GM21786 (cell line): ENCODE results near the gene PROCA1.
"Not testable (repeated sequence)": the region's sequence is repeated elsewhere in the genome, so short reads cannot be mapped to it uniquely, and the experiment has no call there.

Experiments used
- ATAC-seq: cut with Tn5 transposase; IDR thresholded peaks from one replicate; pipeline ENCODE4 v1.9.1; 2021; ENCODE audit not compliant: unreplicated experiment

Gene PROCA1

GRCh38 chr17:28725660-28726225 lies 14.1 kb upstream of the PROCA1 start:
- ATAC-seq: no peak

DNA sequence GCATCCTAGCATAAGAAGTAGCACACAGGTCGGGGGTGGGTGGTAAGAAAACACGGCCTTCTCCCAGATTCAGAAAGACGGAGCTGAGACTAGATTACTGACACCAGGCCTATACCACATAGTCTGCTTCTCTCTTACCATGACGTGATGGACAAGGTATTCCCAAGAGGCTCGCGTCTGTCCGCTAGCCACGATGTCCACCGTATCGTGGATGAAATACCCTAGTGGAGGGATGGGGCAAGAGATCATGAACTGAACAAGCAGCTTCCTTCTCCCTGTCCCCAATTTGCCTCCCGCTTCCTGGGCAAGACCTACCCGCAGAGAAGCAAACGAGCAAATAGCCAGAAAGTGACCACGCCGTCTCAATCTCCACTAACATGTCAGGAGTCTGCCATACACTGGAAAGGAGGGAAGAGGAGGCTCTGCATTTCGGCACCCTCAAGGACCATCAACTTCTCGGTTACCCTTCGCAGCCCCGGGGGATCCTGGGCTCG lies 13.5 kb upstream of the PROCA1 start:
- ATAC-seq: no peak

DNA sequence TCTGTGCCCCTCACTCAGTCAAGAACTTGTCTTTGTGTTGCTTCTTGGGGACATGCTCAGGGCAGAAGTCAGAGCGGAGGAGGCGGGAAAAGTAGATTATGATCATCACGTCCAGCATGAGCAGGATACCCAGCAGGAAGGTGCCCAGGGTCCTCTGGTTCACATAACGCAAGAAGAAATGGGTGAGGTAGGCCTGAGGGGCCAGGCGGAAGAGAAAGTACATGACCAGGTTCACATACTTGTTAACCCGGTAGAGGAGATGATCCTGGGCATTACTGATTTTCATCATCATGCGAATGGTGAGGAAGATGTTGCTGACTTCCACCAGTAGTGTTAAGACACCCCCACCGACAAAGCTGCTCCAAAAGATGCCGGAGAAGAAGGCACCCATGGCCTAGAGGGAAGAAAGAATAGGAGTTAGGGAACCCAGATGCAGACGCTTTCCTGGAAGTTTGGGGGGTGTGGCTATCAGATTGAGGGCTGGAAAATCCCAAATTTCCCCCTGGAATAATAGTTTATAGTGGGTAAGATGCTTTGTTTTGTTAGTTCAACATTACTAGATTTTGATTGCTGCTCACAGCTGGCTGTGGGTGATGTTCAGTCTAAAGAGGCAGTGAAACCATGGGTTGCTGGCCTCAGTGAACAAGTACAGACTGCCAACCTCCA lies 12.9 kb upstream of the PROCA1 start:
- ATAC-seq: no peak

- ATAC-seq: not testable (repeated sequence)
Observed at GRCh38 chr17:28723836-28724499, 12.3 kb upstream of the PROCA1 start.

DNA sequence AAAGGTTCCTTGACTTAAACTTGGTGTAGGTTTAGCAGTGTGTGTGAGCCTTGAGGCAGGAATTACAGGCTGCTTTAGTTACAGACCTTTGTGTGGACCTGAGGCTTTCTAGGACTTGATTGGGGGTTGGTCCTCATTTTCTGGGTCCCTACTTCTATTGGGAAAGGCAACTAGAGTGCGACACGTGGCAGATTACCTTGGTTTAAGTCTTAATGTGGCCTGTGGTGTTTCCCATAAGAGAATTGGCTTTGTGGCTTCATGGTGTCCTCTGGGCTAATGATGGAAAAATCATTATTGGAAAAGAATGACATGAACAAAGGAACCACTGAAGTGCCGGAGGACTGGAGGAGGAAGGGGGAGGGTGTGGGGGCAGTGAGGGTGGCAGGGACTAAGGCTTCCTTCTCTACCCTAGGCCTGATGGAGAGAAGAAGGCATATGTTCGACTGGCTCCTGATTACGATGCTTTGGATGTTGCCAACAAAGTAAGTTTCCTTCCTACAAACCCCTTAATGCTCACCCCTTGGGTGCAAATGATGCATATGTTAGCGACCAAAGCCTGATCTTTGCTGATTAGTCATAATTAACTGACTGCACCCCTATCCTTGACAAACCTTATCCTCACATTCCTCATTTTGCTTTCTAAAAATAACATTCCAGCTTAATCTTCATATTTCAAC lies 11.6 kb upstream of the PROCA1 start:
- ATAC-seq: no peak

DNA sequence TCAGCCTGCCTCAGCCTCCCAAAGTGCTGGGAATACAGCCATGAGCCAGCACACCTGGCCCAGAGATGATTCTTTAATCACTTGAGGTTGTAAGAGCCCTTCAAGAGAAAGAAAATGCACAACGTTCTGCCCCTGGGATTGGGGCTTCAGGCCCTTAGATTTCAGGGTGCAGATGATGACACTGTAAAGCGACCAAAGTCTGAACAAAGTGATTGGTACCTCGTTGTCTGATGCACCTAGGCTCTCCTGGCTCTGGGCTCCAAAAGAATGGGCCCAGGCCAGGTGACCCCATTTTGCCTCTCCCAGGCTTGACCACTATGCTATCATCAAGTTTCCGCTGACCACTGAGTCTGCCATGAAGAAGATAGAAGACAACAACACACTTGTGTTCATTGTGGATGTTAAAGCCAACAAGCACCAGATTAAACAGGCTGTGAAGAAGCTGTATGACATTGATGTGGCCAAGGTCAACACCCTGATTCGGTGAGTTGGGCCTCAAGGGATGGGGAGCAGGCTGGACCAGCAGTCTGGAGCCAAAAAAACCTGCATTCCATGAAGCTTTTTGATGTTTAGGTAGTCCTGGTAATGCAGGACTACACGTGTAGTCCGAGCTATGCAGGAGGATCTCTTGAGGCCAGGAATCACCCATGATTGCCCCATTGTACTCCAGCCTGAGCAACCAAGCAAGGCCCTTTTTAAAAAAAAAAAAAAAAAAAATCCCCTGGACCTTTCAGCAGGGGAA lies 10.9 kb upstream of the PROCA1 start:
- no peak for ATAC-seq

DNA sequence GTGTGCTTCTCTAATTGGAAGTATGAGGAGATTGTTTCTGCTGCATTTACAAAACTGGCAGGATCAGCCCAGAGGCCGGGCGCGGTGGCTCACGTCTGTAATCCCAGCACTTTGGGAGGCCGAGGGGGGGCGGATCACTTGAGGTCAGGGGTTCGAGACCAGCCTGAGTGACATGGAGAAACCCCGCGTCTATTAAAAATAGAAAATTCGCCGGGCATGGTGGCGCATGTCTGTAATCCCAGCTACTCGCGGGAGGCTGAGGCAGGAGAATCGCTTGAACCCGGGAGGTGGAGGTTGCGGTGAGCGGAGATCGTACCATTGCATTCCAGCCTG lies 9.3 kb upstream of the PROCA1 start:
- ATAC-seq: not testable (repeated sequence)

- ATAC-seq: no peak
Observed at GRCh38 chr17:28720247-28720996, 8.7 kb upstream of the PROCA1 start.

- no peak for ATAC-seq
Observed at GRCh38 chr17:28719021-28719433, 7.3 kb upstream of the PROCA1 start.

DNA sequence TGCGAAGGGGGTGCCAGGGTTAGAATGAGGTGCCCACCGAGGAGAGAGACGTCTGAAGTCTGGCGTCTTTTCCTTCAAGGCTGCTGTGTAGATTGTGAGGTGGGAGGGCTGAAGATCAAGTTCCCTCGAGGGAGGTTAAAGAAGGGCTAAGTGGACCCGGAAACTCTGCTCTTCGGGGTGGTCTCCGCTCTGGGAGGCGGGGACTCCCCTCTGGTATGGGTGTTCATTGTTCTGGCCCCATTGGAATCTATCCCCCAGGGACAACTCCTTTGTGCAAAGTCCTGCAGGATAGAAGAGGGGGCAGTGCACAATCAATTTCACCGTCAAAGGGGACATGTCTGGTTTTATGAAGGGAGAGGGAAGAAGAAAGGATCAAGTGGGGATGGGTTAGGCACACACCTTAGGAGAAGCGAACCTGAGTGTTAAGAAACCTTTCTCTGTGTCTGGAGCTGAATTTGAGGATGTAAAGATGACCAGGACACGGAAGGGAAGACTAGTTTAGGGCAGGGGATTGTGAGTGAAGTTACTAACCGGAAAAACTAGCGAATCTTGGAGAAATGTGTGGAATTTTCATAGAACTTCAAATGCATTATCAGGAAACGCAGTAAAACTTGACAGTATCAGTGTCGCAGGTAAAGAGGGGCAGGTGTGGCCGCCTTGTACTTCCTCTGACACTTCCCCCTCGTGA lies 6.8 kb upstream of the PROCA1 start:
- ATAC-seq: no peak

DNA sequence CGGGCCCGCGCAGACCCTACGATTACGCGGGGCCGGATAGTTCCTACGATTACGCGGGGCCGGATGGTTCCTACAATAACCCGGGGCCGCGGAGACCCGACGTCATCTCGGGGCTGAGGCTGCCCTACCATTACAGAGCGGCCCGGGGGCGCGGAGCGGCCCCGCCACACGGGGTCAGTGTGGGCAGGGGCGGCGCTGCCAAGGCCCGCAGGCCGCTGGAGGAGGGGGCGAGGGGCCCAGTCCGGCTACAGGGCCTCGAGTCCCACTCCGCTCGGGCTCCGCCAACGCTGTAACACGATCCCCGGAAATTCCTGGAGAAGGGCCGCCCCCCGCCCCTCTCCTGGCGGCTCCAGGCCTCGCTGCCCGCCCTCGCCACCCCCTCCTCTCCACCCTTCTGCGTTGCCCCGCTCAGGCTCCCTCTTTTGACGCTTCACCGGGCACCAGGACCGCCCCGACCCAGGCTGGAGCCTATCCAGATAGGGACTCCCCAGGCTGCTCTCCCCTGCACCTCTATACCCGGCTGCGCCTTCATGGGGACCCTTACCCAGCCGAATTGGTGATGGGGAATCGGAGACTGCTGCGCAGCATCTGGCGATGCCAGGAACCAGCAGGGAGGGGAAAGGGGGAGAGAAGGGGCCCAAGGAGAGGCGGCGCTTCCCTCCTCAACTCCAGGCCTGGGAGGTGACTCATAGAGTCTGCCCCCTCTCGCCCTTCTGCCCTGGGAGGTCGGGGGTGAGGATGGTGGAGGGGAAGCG lies 6.1 kb upstream of the PROCA1 start, which contains the start of gene RAB34:
Gene RAB34 (minus strand): TSS at position 291 of the 755 bp plus-strand sequence. CDS start 602 bp downstream, outside the sequence.
- no peak for ATAC-seq

GRCh38 chr17:28716740-28717577 lies 5.3 kb upstream of the PROCA1 start:
- no peak for ATAC-seq

GRCh38 chr17:28715217-28715616 lies 3.5 kb upstream of the PROCA1 start:
- no peak for ATAC-seq

GRCh38 chr17:28714281-28714680 lies 2.6 kb upstream of the PROCA1 start:
- no peak for ATAC-seq

DNA sequence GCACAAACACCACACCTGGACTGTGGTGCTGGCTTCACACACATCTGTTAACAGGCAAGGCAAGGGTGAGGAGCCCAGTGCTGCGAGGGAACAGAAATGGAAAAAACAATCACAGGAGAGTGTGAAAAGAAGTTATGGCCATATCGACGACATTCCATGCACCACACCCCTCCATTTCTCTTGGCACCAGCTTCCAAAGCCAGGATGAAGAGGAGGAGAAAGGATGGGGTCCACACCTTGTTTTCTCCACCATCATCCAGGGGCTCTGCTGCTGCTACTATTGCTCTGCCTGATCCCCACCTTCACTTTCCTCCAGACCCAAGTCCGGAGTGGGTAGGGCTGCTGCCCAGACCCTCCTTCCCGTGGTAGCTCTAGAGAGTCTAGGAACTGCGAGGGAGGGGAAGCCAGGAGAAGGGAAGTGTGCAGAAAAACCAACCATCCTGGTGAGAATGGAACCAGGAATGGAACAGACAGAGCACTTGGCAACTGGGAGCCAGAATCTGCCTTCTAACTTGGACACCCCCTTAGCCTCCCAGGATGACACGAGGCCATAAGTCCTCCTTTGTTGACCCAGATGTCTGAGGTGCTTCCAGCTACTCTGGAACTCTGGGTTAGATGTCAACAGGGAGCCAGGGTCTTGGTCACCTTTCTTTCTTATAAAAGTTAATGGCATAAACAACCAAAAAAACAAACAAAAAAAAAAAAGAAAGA lies 1.2 kb upstream of the PROCA1 start:
- no peak for ATAC-seq

DNA sequence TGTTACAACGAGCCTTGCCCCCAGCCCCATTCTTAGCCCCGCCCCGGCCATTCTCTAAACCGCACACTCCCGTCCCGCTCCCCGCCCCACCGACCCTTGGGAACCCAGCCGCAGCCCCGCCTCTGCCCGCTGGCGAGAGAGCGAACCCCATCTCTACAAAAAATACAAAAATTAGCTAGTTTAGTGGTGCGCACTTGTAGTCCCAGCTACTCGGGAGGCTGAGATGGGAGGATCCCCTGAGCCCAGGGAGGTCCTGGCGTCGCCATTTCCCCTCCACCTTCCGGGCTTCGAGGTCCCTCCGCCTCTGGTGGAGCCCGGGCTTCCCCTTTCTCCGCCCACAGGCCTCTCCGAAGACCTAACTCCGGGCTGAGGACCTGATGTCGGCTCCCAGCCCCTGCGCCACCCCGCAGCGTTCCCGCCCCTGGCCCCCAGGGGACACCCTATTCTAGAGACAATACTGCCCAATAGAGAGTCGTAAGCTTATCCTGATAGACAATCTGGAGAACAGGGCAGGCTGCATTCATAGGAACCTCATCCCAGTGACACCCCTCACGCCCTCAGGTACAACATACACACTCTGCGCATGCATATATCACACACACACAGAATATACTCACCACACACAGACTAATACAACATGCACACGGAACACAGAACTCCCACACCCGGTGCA lies 480 bp upstream of the PROCA1 start:
- ATAC-seq: no peak
